Stimulated activated CD4-positive, alpha-beta T cell treated with anti-CD3 and anti-CD28 coated beads, Interleukin-4, amount 100 ng/mL, for 48 hours (primary cell): ENCODE measurements around the gene MLX.

Experiments
- DNase-seq, 2 donors: peaks; one replicate each; pipeline ENCODE4 v3.0.0-alpha.2; 2020; ENCODE audit warnings: low read depth in 2 of 2

The MLX gene

GRCh38 chr17:42578282-42578869, 11.5 kb downstream of the MLX start:
- DNase-seq = peak; percentile 63 to 67

- no peak for DNase-seq
Observed at GRCh38 chr17:42579794-42580551, 13.1 kb downstream of the MLX start.

- DNase-seq = no peak
Observed at GRCh38 chr17:42581744-42582270, 14.9 kb downstream of the MLX start.

GRCh38 chr17:42584880-42585279, 18.0 kb downstream of the MLX start:
- DNase-seq = no peak

GRCh38 chr17:42585353-42585752, 18.5 kb downstream of the MLX start:
- DNase-seq = no peak

- no peak for DNase-seq
Observed at GRCh38 chr17:42586514-42587230, 19.8 kb downstream of the MLX start.

- no peak for DNase-seq
Observed at GRCh38 chr17:42590886-42591285, 24.0 kb downstream of the MLX start.

- DNase-seq = no peak
Observed at GRCh38 chr17:42591411-42591810, 24.5 kb downstream of the MLX start.

- no peak for DNase-seq
Observed at GRCh38 chr17:42596386-42596785, 29.5 kb downstream of the MLX start.

- DNase-seq = no peak
Observed at GRCh38 chr17:42598905-42599304, 32.0 kb downstream of the MLX start.

- no peak for DNase-seq
Observed at GRCh38 chr17:42603318-42603717, 36.4 kb downstream of the MLX start.

- no peak for DNase-seq
Observed at GRCh38 chr17:42607769-42608168, 40.9 kb downstream of the MLX start.

GRCh38 chr17:42608305-42609181, 41.6 kb downstream of the MLX start:
- DNase-seq = no peak

GRCh38 chr17:42609182-42609813, 42.4 kb downstream of the MLX start, which contains the start of the genes RETREG3 and TUBG1:
Gene RETREG3 (minus strand): TSS chr17:42609374. CDS start chr17:42609324, 50 bp downstream.
Gene TUBG1 (plus strand): TSS chr17:42609683. CDS start chr17:42609738, 55 bp downstream.
- peak; percentile 97 to 99 for DNase-seq

GRCh38 chr17:42609814-42610801, 43.2 kb downstream of the MLX start:
- peak in 1 of 2 donors; percentile 10 for DNase-seq

GRCh38 chr17:42612013-42612412, 45.1 kb downstream of the MLX start:
- no peak for DNase-seq

GRCh38 chr17:42613699-42614295, 46.9 kb downstream of the MLX start:
- DNase-seq = no peak

- DNase-seq = no peak
Observed at GRCh38 chr17:42617956-42618431, 51.1 kb downstream of the MLX start.
